HG02759 (cell line): ENCODE results near the gene ADSS1.

ENCODE experiments used
- ATAC-seq: cut with Tn5 transposase; IDR thresholded peaks from one replicate; pipeline ENCODE4 v1.9.1; 2021; ENCODE audit warnings: mild to moderate bottlenecking, moderate library complexity; ENCODE audit not compliant: unreplicated experiment

Gene ADSS1

GRCh38 chr14:104791425-104791824 lies 67.4 kb downstream of the ADSS1 start:
- no peak for ATAC-seq

- no peak for ATAC-seq
These were observed 68.3 kb downstream of the ADSS1 start for GRCh38 chr14:104792101-104792884.

GRCh38 chr14:104792945-104793702 lies 69.1 kb downstream of the ADSS1 start:
- ATAC-seq: no peak

GRCh38 chr14:104793703-104793959 lies 69.6 kb downstream of the ADSS1 start:
- ATAC-seq: no peak

GRCh38 chr14:104794099-104794498 lies 70.1 kb downstream of the ADSS1 start:
- ATAC-seq: no peak

- peak; percentile 5 for ATAC-seq
These were observed 70.6 kb downstream of the ADSS1 start for GRCh38 chr14:104794631-104794992.

GRCh38 chr14:104794993-104795780 lies 71.2 kb downstream of the ADSS1 start, which contains the start of gene AKT1:
TSS of gene AKT1 (minus strand) at chr14:104795748. CDS start at chr14:104792643, 3,105 bp downstream.
- ATAC-seq: peak; percentile 35

- peak; percentile 49 for ATAC-seq
These were observed 72.0 kb downstream of the ADSS1 start for GRCh38 chr14:104795781-104796686.

GRCh38 chr14:104796687-104797081 lies 72.7 kb downstream of the ADSS1 start:
- ATAC-seq: no peak
